Left ventricle myocardium superior (tissue), 1 donor: ENCODE results near the gene ZNF567. TPM values are rescaled to one million over a fixed set of nuclear protein-coding genes. Genes with fewer than 3 reads are reported as not detected.
"Not testable (repeated sequence)": the region's sequence is repeated elsewhere in the genome, so short reads cannot be mapped to it uniquely, and the experiment has no call there.

Experiments used
- ATAC-seq: fragments of 200-7000 bp; cut with Tn5 transposase; one replicate; pipeline ENCODE4 v1.9.1; 2020; ENCODE audit warnings: mild to moderate bottlenecking, moderate library complexity
- DNase-seq: peaks from one replicate; pipeline ENCODE4 v3.0.0-alpha.2; 2020
- intact Hi-C: fragments of 100-400 bp; cut with micrococcal nuclease; formaldehyde crosslinking; loops from one replicate; pipeline ENCODE4 v1.11.0; 2022
- long read RNA-seq: library from polyadenylated mRNA; unstranded; transcript quantifications from one replicate; pipeline ENCODE4 v2.0.0, GENCODE V29; 2021
- total RNA-seq: library from RNA; stranded (reverse); fragmentation: NEBNext Ultra II Directional; extraction: Animal tissue kit (Norgen Biotek cat#: 25700); gene quantifications from one replicate; pipeline ENCODE4 v1.2.1, GENCODE V29; 2021
- donor health status: DM: no; HTN: yes; CAD: no; lungs with severe emphysema.

The ZNF567 gene
- 3.7 TPM for total RNA-seq
- long read RNA-seq, partial matches to known transcripts = 1 of 3 reads
- long read RNA-seq, other reads (novel, unspliced or antisense) = 1 of 3 reads

- DNase-seq (peak; percentile 99), ATAC-seq (peak; percentile 99)
- intact Hi-C loops = no loop called here
Measured at GRCh38 chr19:36687214-36688056, at the start of gene ZNF567. TSS of gene ZNF567 (plus strand) at chr19:36687612. CDS start at chr19:36694868, 7,256 bp downstream.

DNA sequence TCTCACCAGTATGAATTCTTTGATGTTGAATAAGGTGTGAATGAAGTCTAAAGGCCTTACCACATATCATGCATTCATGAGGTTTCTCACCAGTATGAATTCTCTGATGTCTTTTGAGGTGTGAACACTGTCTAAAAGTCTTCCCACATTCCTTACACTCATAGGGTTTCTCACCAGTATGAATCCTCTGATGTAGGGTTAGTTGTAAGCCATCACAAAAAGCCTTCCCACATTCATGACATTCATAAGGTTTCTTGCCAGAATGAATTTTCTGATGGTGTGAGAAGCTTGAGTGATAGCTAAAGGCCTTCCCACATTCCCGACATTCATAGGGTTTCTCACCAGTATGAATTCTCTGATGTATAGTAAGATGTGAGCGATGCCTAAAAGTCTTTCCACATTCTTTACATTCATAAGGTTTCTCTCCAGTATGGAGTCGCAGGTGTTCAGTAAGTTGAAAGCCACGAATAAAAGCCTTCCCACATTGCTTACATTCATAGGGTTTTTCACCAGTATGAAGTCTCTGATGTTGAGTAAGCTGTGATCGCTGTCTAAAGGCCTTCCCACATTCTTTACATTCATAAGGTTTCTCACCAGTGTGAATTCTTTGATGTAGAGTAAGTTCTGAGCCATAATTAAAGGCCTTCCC lies 48.4 kb upstream of the ZNF567 start:
- intact Hi-C loops = no loop called here
- DNase-seq = no peak
- ATAC-seq = no peak

DNA sequence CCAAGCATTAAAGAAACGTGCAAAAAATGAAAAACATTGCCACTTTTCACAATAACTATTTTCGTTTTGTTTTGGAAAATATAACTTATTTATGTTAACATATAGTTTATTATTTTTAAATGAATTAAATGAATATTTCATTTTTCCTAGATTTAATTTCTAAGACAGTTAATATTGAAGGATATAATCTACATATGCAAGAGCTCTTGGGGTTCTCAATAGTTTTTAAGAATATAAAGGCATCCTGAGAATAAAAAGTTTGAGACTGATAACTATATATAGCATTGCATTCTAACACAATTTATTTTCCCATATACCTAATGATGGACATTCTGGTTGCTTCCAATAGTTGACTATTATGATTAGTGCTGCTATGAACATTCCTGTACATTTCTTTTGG lies 40.7 kb upstream of the ZNF567 start:
- DNase-seq = no peak
- intact Hi-C loops = loop anchor here (10.0 kb wide), 1 partner anchor 102 kb away; no protein-coding TSS in a partner anchor
- ATAC-seq = no peak

DNA sequence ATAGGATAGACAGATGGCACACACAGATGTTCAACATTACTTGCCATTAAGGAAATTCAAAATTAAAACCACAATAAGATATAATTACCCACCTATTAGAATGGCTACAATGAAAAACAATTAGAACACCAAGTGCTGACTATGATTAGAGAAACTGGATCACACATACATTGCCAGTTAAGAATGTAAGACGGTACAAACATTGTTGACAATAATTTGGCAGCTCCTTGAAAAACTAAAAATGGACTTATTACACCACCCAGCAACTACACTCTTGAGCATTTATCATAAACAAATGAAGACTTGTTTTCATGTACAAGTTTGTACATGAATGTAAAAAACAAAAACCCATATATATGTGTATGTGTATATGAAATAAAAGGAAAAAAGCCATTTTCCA lies 34.5 kb upstream of the ZNF567 start:
- intact Hi-C loops = no loop called here
- DNase-seq (no peak), ATAC-seq (peak; percentile 85)

DNA sequence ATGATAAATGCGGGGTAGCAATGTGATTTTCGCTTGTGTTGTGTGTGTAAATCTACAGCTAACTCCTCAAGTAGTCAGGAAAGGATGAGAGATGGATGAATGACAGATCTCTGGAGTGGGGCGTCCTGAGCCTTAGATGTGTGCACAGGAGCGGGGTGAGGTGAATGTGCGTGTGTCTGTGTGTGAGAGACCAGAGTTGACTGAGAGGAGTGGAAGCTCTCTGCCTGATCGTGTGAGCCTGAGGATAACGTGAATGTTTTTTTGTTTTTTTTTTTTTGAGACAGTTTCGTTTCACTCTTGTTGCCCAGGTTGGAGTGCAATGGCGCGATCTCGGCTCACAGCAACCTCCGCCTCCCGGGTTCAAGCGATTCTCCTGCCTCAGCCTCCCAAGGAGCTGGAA lies 21.6 kb upstream of the ZNF567 start:
- intact Hi-C loops = no loop called here
- no peak for DNase-seq
- no peak for ATAC-seq

DNA sequence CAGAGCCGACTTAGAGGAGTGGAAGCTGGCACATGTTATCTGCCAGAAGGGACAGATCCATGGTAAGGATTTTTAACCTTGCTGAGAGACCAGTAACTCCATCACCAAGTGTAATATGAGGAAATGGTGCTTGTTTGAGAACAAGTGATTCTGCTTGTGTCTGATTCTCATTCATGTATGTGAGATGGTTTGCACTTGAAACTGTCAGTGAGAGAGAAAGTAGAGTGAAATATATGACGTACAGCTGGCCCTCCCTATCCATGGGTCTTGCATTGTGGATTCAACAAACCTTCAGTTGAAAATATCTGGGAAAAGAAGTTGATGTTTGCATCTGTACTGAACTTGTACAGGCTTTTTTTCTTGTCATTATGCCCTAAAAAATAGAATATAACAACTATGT lies 18.8 kb upstream of the ZNF567 start:
- no peak for ATAC-seq
- intact Hi-C loops = no loop called here

GRCh38 chr19:36672368-36672767 lies 15.0 kb upstream of the ZNF567 start:
- DNase-seq = no peak
- intact Hi-C loops = no loop called here
- peak; percentile 84 for ATAC-seq

More for the DNA sequence above, 18.8 kb upstream of the ZNF567 start:
- no peak for DNase-seq

DNA sequence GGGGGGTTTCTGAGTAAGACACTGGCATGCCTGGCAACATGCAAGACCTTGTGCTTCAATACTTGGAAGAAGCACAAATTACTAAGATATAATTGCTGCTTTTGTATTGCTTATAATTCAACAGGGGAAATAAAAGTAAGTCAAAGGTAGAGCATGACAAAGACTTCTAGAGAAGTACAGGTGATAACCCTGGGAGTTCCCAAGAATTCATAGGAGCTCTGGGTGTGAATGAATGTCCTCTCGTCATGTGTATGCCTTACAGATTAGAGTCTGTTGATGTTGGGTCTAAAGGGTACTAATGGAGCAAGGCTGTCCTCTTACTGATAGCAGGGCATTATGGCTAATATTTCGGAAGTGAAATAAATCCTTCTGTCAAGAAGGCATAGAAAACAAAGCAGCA lies 13.2 kb upstream of the ZNF567 start:
- intact Hi-C loops = no loop called here
- ATAC-seq = no peak
- no peak for DNase-seq

DNA sequence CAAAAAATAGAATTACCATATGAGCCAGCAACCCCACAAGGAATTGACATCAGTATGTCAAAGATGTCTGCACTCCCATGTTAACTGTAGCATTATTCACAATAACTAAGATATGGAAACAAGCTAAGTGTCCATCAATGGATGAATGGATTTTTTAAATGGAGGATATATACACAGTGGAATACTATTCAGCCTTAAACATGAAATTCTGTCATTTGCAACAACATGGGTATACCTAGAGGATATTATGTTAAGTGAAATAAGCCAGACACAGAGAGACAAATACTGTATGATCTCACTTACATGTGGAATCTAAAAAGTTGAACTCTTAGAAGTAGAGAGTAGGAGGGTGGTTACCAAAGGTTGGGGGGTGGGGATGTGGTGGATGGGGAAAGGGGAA lies 8.0 kb upstream of the ZNF567 start:
- DNase-seq = no peak
- no peak for ATAC-seq
- intact Hi-C loops = no loop called here

DNA sequence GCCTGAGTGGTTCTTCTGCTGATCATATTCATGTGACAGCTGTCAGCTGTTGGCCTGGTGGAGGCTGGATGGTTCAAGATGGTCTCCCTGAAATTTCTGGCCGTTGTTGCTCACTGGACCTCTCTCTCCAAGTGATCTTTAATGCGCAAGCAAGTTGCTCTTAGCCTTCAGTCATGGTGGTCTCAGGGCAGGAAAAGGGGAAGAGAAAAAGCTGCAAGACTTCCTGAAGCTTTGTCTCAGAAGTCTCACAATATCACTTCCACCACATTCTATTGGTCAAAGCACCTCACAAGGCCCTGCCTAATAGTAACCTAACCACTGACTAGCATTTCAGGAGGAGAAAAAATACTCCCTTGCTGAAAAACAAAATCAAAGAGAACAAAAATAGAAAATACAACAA lies 1.6 kb upstream of the ZNF567 start:
- intact Hi-C loops = no loop called here
- DNase-seq (no peak), ATAC-seq (no peak)

GRCh38 chr19:36686365-36687213 lies 823 bp upstream of the ZNF567 start:
- intact Hi-C loops = no loop called here
- peak; percentile 39 for DNase-seq
- ATAC-seq = peak; percentile 15

DNA sequence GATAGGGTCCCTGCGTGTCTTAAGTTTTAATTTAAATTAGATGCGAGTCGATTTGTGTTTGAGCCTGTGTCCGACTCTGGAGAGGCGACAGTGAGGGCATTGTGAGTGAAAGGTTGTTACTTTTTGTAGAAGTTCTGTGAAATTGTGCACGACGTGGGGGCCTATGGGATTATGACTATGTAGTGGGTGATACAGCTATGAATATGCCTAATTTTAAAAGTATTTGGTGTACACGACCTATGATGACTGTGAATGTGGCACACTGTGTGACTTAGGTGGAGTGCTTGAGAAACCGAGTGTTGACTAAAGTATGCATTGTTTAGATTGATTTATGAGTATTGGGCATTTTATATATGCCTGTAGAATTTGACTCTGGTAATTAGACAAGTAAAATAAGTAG lies 646 bp downstream of the ZNF567 start:
- ATAC-seq = no peak
- intact Hi-C loops = no loop called here

DNA sequence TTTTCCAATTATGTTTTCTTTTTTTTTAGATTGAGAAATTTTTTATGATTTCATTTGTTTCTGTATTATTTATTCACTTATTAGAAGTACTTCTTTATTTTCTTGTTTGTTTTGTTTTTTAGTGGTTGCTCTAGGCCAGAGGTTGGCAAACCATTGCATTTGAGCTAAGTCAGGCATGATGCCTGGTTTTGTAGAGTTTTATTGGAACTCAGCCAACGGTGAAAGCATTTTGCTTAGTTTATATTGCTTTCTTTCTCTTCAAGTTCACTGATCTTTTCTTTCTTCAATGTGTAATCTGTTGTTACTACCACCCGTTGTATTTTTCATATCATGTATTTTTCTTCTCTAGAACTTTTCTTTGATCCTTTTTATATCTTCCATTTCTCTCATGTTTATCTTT lies 19.7 kb downstream of the ZNF567 start:
- intact Hi-C loops = no loop called here
- DNase-seq = no peak
- no peak for ATAC-seq

More for the DNA sequence above, 646 bp downstream of the ZNF567 start:
- no peak for DNase-seq

GRCh38 chr19:36709423-36709822 lies 22.0 kb downstream of the ZNF567 start:
- ATAC-seq = no peak
- intact Hi-C loops = no loop called here
- DNase-seq = no peak

- DNase-seq (no peak), ATAC-seq (no peak)
- intact Hi-C loops = loop anchor here (10.0 kb wide), 1 partner anchor 165 kb away; no protein-coding TSS in a partner anchor
Measured at GRCh38 chr19:36719687-36720556, 32.5 kb downstream of the ZNF567 start.

DNA sequence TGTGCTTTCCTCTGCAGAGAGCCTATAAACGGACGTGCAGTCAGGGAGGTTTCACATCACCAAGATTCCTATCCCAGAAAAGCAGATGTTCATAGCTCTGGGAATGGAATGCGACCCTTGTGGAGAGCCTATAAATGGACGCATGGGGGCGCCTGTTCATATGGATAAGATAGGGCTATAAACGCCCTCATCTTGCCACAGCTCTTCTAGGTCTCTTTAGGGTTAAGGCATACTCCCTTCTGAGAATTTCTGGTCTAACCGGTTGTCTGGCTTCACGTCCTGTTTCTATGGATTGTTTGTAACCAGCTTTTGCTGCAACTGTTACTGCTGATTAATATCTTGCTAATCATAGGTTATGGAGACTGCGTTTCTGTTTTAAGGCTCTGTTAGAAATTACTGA lies 48.8 kb downstream of the ZNF567 start:
- DNase-seq, intact Hi-C loops, ATAC-seq: not testable (repeated sequence)

DNA sequence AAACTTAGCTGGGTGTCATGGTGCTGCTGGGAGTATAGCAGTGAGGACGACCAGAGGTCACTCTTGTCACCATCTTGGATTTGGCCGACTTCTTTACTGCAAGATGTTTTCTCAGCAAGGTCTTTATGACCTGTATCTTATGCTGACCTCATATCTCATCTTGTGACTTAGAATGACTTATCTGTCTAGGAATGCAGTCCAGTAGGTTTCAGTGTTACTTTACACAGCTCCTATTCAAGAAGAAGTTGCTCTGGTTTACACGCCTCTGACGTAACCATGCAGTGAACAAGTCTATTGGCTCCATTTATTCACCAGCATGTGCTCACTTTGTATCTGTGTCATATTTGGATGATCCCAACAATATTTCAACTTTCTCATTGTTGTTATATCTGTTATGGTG lies 58.5 kb downstream of the ZNF567 start:
- DNase-seq = no peak
- no peak for ATAC-seq
- intact Hi-C loops = no loop called here

- no peak for ATAC-seq
- intact Hi-C loops = no loop called here
- no peak for DNase-seq
Measured at GRCh38 chr19:36747750-36748149, 60.3 kb downstream of the ZNF567 start.
